Endometrium (tissue), 2 donors: Measurements from ENCODE around the gene NRXN2.
A peak's percentile ranks its signal among the peaks of the same experiment; 100 is the strongest.

Experiments
- FAIRE-seq: peaks from 2 replicates; lab custom pipeline; 2012; peaks lifted over from hg19 to GRCh38; lab: Jason Lieb, UNC
- donor health status: control.
- donor health status: control.

The NRXN2 gene

GRCh38 chr11:64673279-64673678 is 49.7 kb downstream of the NRXN2 start:
- FAIRE-seq: no peak

DNA sequence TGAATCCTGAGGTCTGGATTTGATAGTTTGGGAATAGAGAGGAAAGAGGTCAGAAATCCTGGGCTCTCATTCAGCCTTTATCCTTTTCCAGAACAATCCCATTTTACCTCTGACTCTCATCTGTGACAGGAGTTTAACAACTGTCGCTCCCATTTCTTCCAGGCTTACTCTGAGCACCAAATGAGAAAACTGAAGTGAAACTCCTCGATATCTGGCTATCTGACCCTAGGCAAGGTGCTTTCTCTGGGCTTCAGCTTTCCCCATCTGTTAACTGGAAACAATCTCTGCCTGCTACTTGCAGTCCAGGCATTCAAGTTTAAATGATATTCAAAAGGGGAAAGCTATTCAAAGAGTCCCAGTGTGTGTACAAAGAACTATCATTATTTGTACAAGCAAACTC is 50.1 kb downstream of the NRXN2 start:
- no peak for FAIRE-seq

DNA sequence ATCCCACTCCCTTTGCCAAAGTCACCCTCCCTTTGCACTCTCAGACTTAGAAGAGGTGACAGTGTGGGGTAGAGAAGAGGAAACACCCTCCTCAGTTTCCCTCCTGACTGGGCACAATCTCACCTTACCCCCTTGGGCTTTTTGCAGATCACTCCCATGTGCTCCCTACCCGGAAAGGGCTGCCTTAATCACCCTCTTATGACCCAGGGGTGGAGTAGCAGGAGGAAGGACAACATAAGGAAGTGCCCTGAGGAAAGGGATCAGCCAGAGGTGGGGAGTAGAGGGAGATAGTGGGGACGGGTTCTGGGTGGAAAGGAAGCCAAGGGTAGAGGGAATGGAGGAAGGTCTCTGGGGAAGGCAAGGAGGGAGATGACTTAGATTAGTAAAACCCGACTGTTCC is 52.0 kb downstream of the NRXN2 start:
- FAIRE-seq: no peak

GRCh38 chr11:64667154-64667745 is 55.7 kb downstream of the NRXN2 start:
- no peak for FAIRE-seq

GRCh38 chr11:64665411-64665821 is 57.6 kb downstream of the NRXN2 start:
- no peak for FAIRE-seq

GRCh38 chr11:64664236-64664870 is 58.6 kb downstream of the NRXN2 start:
- peak; percentile 21 for FAIRE-seq

- FAIRE-seq: no peak
Observed at GRCh38 chr11:64663656-64664055, 59.3 kb downstream of the NRXN2 start.

DNA sequence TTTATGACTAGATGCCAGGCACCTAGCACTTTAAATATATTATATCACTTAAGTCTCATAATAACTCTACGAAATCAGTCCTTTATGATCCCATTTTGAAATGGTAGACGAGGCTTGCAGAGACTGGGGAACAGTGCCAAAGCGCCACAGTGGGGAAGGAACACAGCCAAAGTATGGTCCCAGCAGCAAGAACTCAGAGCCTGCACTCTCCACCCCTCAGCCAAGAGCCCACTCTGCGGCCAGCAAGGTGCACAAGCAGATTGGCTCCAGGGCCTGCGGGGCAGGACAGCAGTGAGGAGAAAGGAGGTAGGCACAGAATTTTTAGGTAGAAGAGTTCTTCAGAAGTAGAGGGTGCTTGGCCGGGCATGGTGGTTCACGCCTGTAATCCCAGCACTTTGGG is 61.4 kb downstream of the NRXN2 start:
- no peak for FAIRE-seq

- FAIRE-seq: no peak
Observed at GRCh38 chr11:64661146-64661545, 61.9 kb downstream of the NRXN2 start.

- no peak for FAIRE-seq
Observed at GRCh38 chr11:64660706-64661105, 62.3 kb downstream of the NRXN2 start.

DNA sequence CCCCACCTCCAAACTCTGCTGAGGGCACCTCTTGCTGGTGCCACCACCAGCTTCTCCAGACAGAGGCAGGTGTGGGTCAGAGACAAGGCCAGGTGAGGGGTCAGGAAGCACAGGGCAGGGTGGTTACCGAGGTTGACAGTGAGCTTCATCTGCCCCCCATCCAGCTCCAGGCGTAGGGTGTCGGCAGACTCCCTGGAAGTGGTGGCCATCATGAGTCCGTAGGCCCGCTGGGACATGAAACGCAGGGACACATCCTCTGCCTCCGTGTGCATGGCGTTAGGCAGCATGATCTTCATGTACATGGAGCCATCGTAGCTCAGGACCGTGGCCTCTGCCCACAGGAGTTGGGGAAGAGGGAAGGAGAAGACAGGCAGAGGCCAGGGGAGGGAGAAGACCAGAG is 62.8 kb downstream of the NRXN2 start:
- FAIRE-seq: no peak

DNA sequence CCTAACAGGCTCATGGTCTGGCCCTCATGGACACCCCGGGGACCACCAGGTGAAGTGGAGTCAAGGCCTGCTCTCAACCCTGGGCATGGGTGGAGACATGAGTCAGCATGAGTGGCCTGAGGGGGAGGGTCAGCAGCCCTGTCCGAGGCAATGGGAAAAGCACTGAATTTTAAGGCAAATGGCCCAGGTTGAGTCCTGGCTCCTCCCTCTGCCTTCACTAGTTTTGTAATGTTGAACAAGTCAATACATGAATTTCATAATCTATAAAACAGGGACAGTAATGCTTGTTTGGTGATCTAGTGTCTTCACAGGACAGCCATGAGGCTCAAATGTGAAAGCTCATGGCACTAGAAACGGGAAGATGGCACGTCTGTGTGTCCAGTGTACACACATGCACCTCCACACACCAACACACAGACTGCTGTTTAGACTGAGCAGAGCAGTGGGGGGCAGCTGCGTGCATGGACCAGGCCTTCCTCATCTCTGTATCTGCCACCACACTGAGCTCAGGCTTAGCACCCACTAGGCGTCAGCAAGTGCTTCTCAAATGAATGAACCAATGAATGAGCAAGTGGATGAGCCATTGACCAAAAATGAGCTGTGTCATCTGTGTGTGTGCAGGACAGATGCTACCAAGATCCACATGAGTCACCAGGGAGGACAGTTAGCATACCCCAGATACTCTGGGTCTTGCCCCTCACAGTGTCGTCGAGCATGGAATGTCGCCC is 63.4 kb downstream of the NRXN2 start:
- FAIRE-seq: no peak

DNA sequence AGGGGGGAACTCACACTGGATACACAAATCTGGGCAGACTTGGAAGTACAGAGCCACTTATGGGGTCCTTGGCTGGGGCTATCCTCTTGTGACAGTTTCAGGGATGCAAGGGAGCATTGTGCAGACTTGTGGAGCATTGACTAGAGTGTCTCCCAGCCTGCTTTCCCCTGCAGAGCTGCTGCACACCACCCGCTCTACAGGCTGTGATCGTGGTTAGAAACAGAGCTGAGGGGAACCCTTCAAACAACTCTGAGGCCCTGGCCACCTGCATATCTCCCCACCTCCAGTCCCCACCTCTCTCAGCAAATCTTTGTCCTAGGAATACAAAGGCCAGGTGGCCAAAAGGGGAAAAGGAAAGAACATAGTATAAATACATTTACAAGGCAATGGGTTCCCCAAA is 64.7 kb downstream of the NRXN2 start:
- no peak for FAIRE-seq

- no peak for FAIRE-seq
Observed at GRCh38 chr11:64656862-64657261, 66.1 kb downstream of the NRXN2 start.

- no peak for FAIRE-seq
Observed at GRCh38 chr11:64655941-64656601, 66.9 kb downstream of the NRXN2 start.

GRCh38 chr11:64654958-64655541 is 67.9 kb downstream of the NRXN2 start:
- FAIRE-seq: no peak

- FAIRE-seq: no peak
Observed at GRCh38 chr11:64654439-64654838, 68.6 kb downstream of the NRXN2 start.

DNA sequence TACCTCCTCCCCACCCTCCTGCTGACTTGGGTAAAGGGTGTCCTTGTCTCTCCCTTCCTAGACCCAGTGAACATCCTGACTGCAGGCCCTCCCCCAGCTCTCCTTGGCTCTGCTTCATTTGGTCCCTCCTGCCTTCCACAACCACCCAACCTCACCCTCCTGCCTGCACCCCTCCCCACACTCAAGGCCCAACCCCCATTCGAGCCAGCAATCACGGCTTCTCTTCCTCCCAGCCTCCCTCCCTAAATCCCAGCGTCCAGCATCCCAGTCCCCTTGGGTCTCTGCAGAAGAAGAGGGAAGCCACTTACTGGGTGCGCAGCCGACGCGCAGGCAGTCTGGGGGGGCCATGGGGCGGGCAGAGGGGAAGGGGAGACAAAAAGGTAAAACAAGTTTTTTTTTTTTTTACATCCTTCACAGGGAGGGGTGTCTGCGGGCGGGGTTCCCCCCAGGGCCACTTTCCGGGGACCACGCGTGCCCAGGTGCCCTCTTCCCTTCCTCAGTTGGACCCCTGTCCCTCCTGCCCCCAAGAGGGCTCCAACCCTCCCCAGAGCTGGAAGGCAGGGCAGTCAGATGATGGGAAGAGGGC is 69.5 kb downstream of the NRXN2 start:
- no peak for FAIRE-seq

GRCh38 chr11:64652586-64653387 is 70.2 kb downstream of the NRXN2 start:
- FAIRE-seq: no peak

DNA sequence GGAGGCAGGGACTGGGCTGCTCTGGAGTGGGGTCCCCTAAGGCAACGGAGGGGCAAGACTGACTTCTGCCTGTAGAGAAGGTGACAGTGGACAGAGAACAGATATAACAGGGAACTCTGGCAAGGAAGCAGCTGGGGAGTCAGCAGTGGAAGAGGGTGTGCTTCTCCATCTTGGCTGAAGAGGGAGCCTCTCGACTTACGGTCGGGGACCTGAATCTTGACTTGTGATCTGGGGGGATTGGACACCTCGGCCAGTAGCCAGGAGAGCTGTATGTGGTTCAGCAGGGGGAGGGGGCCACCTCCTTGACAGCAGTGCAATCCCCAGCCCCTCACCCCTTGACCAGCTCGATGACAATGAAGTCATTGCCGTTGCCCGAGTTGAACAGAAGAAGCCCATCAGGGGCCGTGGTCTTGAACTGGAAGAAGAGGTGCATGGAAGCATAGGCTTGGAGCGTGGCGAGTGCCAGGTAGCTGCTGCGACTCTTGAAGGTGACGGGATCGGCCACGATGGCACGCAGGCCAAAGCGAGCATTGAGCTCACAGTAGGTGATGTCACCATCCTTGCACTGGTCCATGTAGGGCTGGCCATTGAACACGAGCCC is 72.0 kb downstream of the NRXN2 start:
- no peak for FAIRE-seq

DNA sequence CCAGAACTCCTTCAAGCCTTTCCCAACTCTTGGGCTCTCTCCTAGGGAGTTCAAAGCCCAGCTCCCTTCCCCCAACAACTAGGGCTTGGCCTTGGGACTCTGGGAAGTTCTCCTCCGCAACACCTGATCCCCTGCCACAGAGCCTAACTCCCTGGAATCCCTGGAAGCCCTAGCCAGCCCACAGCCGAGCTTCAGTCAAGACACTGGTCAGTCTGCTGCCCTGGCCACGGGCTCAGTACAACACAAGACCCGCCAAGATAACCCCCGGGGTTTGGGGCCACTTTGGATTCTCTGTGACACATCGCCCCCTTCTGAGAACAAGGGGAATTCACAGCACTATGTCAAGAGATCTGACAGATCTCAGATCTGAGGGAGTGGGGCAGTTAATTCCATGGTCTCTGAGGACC is 73.7 kb downstream of the NRXN2 start:
- no peak for FAIRE-seq
